HUES6 (cell line): ENCODE measurements around the gene NONO.
"Not testable (repeated sequence)": the region's sequence is repeated elsewhere in the genome, so short reads cannot be mapped to it uniquely, and the experiment has no call there.

Experiments used
- H3K27ac ChIP-seq: 2 replicates; pipeline ENCODE4 v1.7.0; 2013; ENCODE audit warnings: low read depth, mild to moderate bottlenecking, low read length, inconsistent platforms
- H3K27me3 ChIP-seq: 2 replicates; pipeline ENCODE4 v1.6.1; 2013; ENCODE audit warnings: low read length; ENCODE audit not compliant: control insufficient read depth, insufficient read depth
- H3K36me3 ChIP-seq: 2 replicates; pipeline ENCODE4 v1.6.1; 2013; ENCODE audit warnings: low read length; ENCODE audit not compliant: control insufficient read depth, insufficient read depth
- H3K4me1 ChIP-seq: 2 replicates; pipeline ENCODE4 v1.6.1; 2013; ENCODE audit warnings: low read length; ENCODE audit not compliant: control insufficient read depth, insufficient read depth
- H3K4me3 ChIP-seq: 2 replicates; pipeline ENCODE4 v1.5.1; 2013; ENCODE audit warnings: low read depth, low read length
- H3K9ac ChIP-seq: one replicate; pipeline ENCODE4 v1.6.1; 2013; ENCODE audit warnings: mild to moderate bottlenecking, low read length
- H3K9me3 ChIP-seq: 2 replicates; pipeline ENCODE4 v1.6.1; 2013; ENCODE audit warnings: low read depth, low read length; ENCODE audit not compliant: control insufficient read depth, insufficient read depth

NONO gene

GRCh38 chrX:71316959-71317358 lies 33.5 kb downstream of the NONO start:
- H3K4me1 ChIP-seq, H3K9ac ChIP-seq, H3K4me3 ChIP-seq, H3K9me3 ChIP-seq, H3K27ac ChIP-seq, H3K27me3 ChIP-seq, H3K36me3 ChIP-seq: not testable (repeated sequence)

- Histone ChIP-seq H3K9me3 (peaks cover 5% of the 10 kb centered on the region), H3K27ac (no peak overlapping the region), H3K4me3 (no peak overlapping the region), H3K9ac (no peak overlapping the region), H3K27me3 (no peaks in the 10 kb centered on the region), H3K4me1 (no peaks in the 10 kb centered on the region), H3K36me3 (peaks cover 5% of the 10 kb centered on the region; the same call in 1 of the 2 replicates)
These were observed 36.7 kb downstream of the NONO start for GRCh38 chrX:71320126-71320525.

GRCh38 chrX:71321731-71322130 lies 38.3 kb downstream of the NONO start:
- H3K27me3 ChIP-seq = no peaks in the 10 kb centered on the region

GRCh38 chrX:71324452-71324851 lies 41.0 kb downstream of the NONO start:
- H3K36me3 ChIP-seq, H3K9ac ChIP-seq, H3K27ac ChIP-seq, H3K4me1 ChIP-seq, H3K4me3 ChIP-seq, H3K27me3 ChIP-seq: not testable (repeated sequence)
- peaks cover 16% of the 10 kb centered on the region for H3K9me3 ChIP-seq

More at GRCh38 chrX:71321731-71322130, 38.3 kb downstream of the NONO start:
- peaks cover 12% of the 10 kb centered on the region for H3K9me3 ChIP-seq
- peaks cover 5% of the 10 kb centered on the region; the same call in 1 of the 2 replicates for H3K36me3 ChIP-seq
- no peaks in the 10 kb centered on the region for H3K4me1 ChIP-seq
- H3K4me3 ChIP-seq = no peak overlapping the region
- no peak overlapping the region for H3K27ac ChIP-seq
- H3K9ac ChIP-seq = no peak overlapping the region

- peaks cover 7% of the 10 kb centered on the region; the same call in 1 of the 2 replicates for H3K36me3 ChIP-seq
- no peak overlapping the region for H3K4me3 ChIP-seq
- H3K9ac ChIP-seq = no peak overlapping the region
- no peaks in the 10 kb centered on the region for H3K4me1 ChIP-seq
- H3K9me3 ChIP-seq = peaks cover 13% of the 10 kb centered on the region
- H3K27ac ChIP-seq = no peak overlapping the region
- no peaks in the 10 kb centered on the region for H3K27me3 ChIP-seq
These were observed 43.0 kb downstream of the NONO start for GRCh38 chrX:71326394-71326793.

GRCh38 chrX:71349151-71349665 lies 65.8 kb downstream of the NONO start:
- H3K36me3 ChIP-seq, H3K27me3 ChIP-seq, H3K27ac ChIP-seq, H3K4me3 ChIP-seq, H3K4me1 ChIP-seq, H3K9me3 ChIP-seq, H3K9ac ChIP-seq: not testable (repeated sequence)

GRCh38 chrX:71349867-71350266 lies 66.4 kb downstream of the NONO start:
- H3K27me3 ChIP-seq, H3K4me3 ChIP-seq, H3K4me1 ChIP-seq, H3K27ac ChIP-seq, H3K9ac ChIP-seq, H3K36me3 ChIP-seq, H3K9me3 ChIP-seq: not testable (repeated sequence)
